SK-N-SH treated with all-trans-retinoic acid at 6 μM for 48 hours (cell line): ENCODE results near the gene HAUS8.

ENCODE experiments used
- ATAC-seq: fragments of 200-7000 bp; cut with Tn5 transposase; 3 replicates; pipeline ENCODE4 v1.9.1; 2020; ENCODE audit warnings: mild to moderate bottlenecking, moderate library complexity
- ARNTL ChIP-seq: fragments of 450-650 bp; formaldehyde crosslinking; IDR thresholded peaks from 2 replicates; pipeline ENCODE4 v1.5.0; 2020; ENCODE audit warnings: low read depth, mild to moderate bottlenecking, moderate library complexity, borderline replicate concordance
- CSDC2 ChIP-seq: fragments of 250-450 bp; sonication (Bioruptor Pico); IDR thresholded peaks from 2 replicates; pipeline ENCODE4 v1.5.0; 2020; ENCODE audit warnings: mild to moderate bottlenecking, moderate library complexity
- CSRNP3 ChIP-seq: fragments of 250-450 bp; sonication (Bioruptor Pico); IDR thresholded peaks from 2 replicates; pipeline ENCODE4 v1.5.1; 2021; ENCODE audit warnings: mild to moderate bottlenecking, moderate library complexity
- ESRRG ChIP-seq: fragments of 250-450 bp; sonication (Bioruptor Pico); IDR thresholded peaks from 2 replicates; pipeline ENCODE4 v1.6.1; 2021; ENCODE audit warnings: mild to moderate bottlenecking
- GLIS3 ChIP-seq: fragments of 250-450 bp; sonication (Bioruptor Pico); IDR thresholded peaks from 2 replicates; pipeline ENCODE4 v1.5.0; 2020; ENCODE audit warnings: mild to moderate bottlenecking, moderate library complexity
- ISL1 ChIP-seq: fragments of 250-450 bp; sonication (Bioruptor Pico); IDR thresholded peaks from 2 replicates; pipeline ENCODE4 v2.1.2; 2022; ENCODE audit warnings: mild to moderate bottlenecking, moderate library complexity
- OSR1 ChIP-seq: fragments of 250-450 bp; sonication (Bioruptor Pico); IDR thresholded peaks from 2 replicates; pipeline ENCODE4 v1.8.0; 2022; ENCODE audit warnings: moderate library complexity, mild to moderate bottlenecking, inconsistent platforms
- PATZ1 ChIP-seq: fragments of 250-450 bp; sonication (Bioruptor Pico); IDR thresholded peaks from 2 replicates; pipeline ENCODE4 v1.8.0; 2020; ENCODE audit warnings: mild to moderate bottlenecking, moderate library complexity, borderline replicate concordance
- PPARA ChIP-seq: fragments of 250-450 bp; sonication (Bioruptor Pico); IDR thresholded peaks from 2 replicates; pipeline ENCODE4 v1.5.0; 2020; ENCODE audit warnings: mild to moderate bottlenecking, borderline replicate concordance
- RARB ChIP-seq: fragments of 250-450 bp; sonication (Bioruptor Pico); IDR thresholded peaks from 2 replicates; pipeline ENCODE4 v1.8.0; 2021; ENCODE audit warnings: mild to moderate bottlenecking, moderate library complexity
- SNAI2 ChIP-seq: fragments of 250-450 bp; sonication (Bioruptor Pico); IDR thresholded peaks from 2 replicates; pipeline ENCODE4 v1.5.0; 2020; ENCODE audit warnings: mild to moderate bottlenecking, moderate library complexity
- TCF4 ChIP-seq: fragments of 250-450 bp; sonication (Bioruptor Pico); IDR thresholded peaks from 2 replicates; pipeline ENCODE4 v1.8.0; 2021; ENCODE audit warnings: mild to moderate bottlenecking, moderate library complexity, borderline replicate concordance
- TOX ChIP-seq: fragments of 250-450 bp; sonication (Bioruptor Pico); IDR thresholded peaks from 2 replicates; pipeline ENCODE4 v1.8.0; 2021; ENCODE audit warnings: mild to moderate bottlenecking, moderate library complexity, borderline replicate concordance
- ZC3H10 ChIP-seq: fragments of 250-450 bp; sonication (Bioruptor Pico); IDR thresholded peaks from 2 replicates; pipeline ENCODE4 v1.5.1; 2021; ENCODE audit warnings: mild to moderate bottlenecking, moderate library complexity
- ZFP3 ChIP-seq: fragments of 250-450 bp; sonication (Bioruptor Pico); IDR thresholded peaks from 2 replicates; pipeline ENCODE4 v1.5.0; 2020; ENCODE audit warnings: mild to moderate bottlenecking, moderate library complexity
- ZFP30 ChIP-seq: fragments of 450-650 bp; formaldehyde crosslinking; IDR thresholded peaks from 2 replicates; pipeline ENCODE4 v1.5.0; 2022; ENCODE audit warnings: mild to moderate bottlenecking, moderate library complexity
- ZNF565 ChIP-seq: fragments of 450-650 bp; formaldehyde crosslinking; conservative IDR thresholded peaks from 2 replicates; pipeline ENCODE4 v1.5.0; 2020; ENCODE audit warnings: low read depth, mild to moderate bottlenecking, moderate library complexity
- ZNF70 ChIP-seq: fragments of 450-650 bp; formaldehyde crosslinking; IDR thresholded peaks from 2 replicates; pipeline ENCODE4 v1.5.0; 2020; ENCODE audit warnings: mild to moderate bottlenecking, moderate library complexity
- ZNF8 ChIP-seq: fragments of 450-650 bp; formaldehyde crosslinking; IDR thresholded peaks from 2 replicates; pipeline ENCODE4 v1.5.0; 2020; ENCODE audit warnings: mild to moderate bottlenecking, moderate library complexity
- TF ChIP-seq, protein P1 (sequence below): fragments of 250-450 bp; sonication (Bioruptor Pico); IDR thresholded peaks from 2 replicates; pipeline ENCODE4 v1.8.0; 2021; ENCODE audit warnings: low read depth, mild to moderate bottlenecking, moderate library complexity, borderline replicate concordance
- TF ChIP-seq, protein P2 (sequence below): fragments of 250-450 bp; sonication (Bioruptor Pico); IDR thresholded peaks from 2 replicates; pipeline ENCODE4 v1.5.0; 2020; ENCODE audit warnings: mild to moderate bottlenecking, moderate library complexity
- TF ChIP-seq, protein P3 (sequence below): fragments of 250-450 bp; sonication (Bioruptor Pico); IDR thresholded peaks from 2 replicates; pipeline ENCODE4 v1.5.1; 2020; ENCODE audit warnings: low read depth, mild to moderate bottlenecking, moderate library complexity

Gene HAUS8

GRCh38 chr19:17070421-17070820, 4.8 kb downstream of the HAUS8 start:
- ATAC-seq = no peak
- TF ChIP-seq ZNF565 (CRISPR knock-in tag) = no peak

GRCh38 chr19:17069193-17069592, 6.1 kb downstream of the HAUS8 start:
- TF ChIP-seq, protein P1, sequence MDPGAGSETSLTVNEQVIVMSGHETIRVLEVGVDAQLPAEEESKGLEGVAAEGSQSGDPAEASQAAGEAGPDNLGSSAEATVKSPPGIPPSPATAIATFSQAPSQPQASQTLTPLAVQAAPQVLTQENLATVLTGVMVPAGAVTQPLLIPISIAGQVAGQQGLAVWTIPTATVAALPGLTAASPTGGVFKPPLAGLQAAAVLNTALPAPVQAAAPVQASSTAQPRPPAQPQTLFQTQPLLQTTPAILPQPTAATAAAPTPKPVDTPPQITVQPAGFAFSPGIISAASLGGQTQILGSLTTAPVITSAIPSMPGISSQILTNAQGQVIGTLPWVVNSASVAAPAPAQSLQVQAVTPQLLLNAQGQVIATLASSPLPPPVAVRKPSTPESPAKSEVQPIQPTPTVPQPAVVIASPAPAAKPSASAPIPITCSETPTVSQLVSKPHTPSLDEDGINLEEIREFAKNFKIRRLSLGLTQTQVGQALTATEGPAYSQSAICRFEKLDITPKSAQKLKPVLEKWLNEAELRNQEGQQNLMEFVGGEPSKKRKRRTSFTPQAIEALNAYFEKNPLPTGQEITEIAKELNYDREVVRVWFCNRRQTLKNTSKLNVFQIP (CRISPR knock-in tag) = no peak
- no peak for TF ChIP-seq ZFP30 (CRISPR knock-in tag)
- no peak for TF ChIP-seq SNAI2 (CRISPR knock-in tag)
- no peak for TF ChIP-seq ARNTL (CRISPR knock-in tag)
- no peak for TF ChIP-seq PATZ1
- no peak for TF ChIP-seq ISL1
- ATAC-seq = no peak

DNA sequence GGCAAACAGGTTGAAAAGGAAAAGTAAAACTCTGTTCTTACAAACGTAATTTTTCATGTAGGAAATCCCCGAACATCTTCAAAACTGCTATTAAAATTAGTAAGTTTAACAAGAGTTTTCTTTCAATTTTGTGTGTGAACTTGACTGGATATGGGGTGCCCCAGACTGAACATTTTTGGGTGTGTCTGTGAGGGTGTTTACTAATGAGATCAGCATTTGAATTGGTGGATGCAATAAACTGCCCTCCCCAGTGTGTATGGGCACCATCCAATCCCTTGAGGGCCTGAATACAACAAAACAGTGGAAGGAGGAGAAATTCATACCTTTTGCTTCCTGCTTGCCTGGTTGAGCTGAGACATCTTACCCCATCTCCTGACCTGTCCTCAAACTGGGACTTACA, 11.8 kb downstream of the HAUS8 start:
- no peak for ATAC-seq
- no peak for TF ChIP-seq CSRNP3 (CRISPR knock-in tag)
- TF ChIP-seq, all 23 proteins: peak for 0

- ATAC-seq = no peak
Measured at GRCh38 chr19:17061691-17062090, 13.6 kb downstream of the HAUS8 start.

More at GRCh38 chr19:17061691-17062090, 13.6 kb downstream of the HAUS8 start:
- TF ChIP-seq PPARA (no peak), CSRNP3 (CRISPR knock-in tag) (no peak), ZNF8 (CRISPR knock-in tag) (no peak), ZNF565 (CRISPR knock-in tag) (no peak), SNAI2 (CRISPR knock-in tag) (no peak), OSR1 (no peak), ZNF70 (CRISPR knock-in tag) (no peak), CSDC2 (no peak), TCF4 (CRISPR knock-in tag) (no peak), ZC3H10 (CRISPR knock-in tag) (no peak), ISL1 (no peak), ZFP3 (CRISPR knock-in tag) (no peak), ESRRG (CRISPR knock-in tag) (no peak), GLIS3 (CRISPR knock-in tag) (no peak), ARNTL (CRISPR knock-in tag) (no peak), TOX (CRISPR knock-in tag) (no peak), RARB (CRISPR knock-in tag) (no peak)
- TF ChIP-seq, protein P2, sequence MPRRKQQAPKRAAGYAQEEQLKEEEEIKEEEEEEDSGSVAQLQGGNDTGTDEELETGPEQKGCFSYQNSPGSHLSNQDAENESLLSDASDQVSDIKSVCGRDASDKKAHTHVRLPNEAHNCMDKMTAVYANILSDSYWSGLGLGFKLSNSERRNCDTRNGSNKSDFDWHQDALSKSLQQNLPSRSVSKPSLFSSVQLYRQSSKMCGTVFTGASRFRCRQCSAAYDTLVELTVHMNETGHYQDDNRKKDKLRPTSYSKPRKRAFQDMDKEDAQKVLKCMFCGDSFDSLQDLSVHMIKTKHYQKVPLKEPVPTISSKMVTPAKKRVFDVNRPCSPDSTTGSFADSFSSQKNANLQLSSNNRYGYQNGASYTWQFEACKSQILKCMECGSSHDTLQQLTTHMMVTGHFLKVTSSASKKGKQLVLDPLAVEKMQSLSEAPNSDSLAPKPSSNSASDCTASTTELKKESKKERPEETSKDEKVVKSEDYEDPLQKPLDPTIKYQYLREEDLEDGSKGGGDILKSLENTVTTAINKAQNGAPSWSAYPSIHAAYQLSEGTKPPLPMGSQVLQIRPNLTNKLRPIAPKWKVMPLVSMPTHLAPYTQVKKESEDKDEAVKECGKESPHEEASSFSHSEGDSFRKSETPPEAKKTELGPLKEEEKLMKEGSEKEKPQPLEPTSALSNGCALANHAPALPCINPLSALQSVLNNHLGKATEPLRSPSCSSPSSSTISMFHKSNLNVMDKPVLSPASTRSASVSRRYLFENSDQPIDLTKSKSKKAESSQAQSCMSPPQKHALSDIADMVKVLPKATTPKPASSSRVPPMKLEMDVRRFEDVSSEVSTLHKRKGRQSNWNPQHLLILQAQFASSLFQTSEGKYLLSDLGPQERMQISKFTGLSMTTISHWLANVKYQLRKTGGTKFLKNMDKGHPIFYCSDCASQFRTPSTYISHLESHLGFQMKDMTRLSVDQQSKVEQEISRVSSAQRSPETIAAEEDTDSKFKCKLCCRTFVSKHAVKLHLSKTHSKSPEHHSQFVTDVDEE (CRISPR knock-in tag) = no peak
- TF ChIP-seq, protein P3, sequence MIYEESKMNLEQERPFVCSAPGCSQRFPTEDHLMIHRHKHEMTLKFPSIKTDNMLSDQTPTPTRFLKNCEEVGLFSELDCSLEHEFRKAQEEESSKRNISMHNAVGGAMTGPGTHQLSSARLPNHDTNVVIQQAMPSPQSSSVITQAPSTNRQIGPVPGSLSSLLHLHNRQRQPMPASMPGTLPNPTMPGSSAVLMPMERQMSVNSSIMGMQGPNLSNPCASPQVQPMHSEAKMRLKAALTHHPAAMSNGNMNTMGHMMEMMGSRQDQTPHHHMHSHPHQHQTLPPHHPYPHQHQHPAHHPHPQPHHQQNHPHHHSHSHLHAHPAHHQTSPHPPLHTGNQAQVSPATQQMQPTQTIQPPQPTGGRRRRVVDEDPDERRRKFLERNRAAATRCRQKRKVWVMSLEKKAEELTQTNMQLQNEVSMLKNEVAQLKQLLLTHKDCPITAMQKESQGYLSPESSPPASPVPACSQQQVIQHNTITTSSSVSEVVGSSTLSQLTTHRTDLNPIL (CRISPR knock-in tag) = no peak
